DMS53 (cell line): ENCODE results near the gene KEAP1.
"Not testable (repeated sequence)": the region's sequence is repeated elsewhere in the genome, so short reads cannot be mapped to it uniquely, and the experiment has no call there.

ENCODE experiments used
- DNase-seq: peaks from one replicate; lab custom pipeline; 2025; lab: John Stamatoyannopoulos, UW

KEAP1 gene

GRCh38 chr19:10503002-10503789 lies at the start of gene KEAP1:
KEAP1 (minus strand) TSS chr19:10503356; CDS start chr19:10500033, 3,323 bp downstream.
- peak; percentile 68 for DNase-seq

- peak; percentile 39 for DNase-seq
Observed at GRCh38 chr19:10552510-10553053, 49.4 kb upstream of the KEAP1 start.

GRCh38 chr19:10551698-10552301 lies 48.6 kb upstream of the KEAP1 start:
- DNase-seq: peak; percentile 81

GRCh38 chr19:10551006-10551405 lies 47.9 kb upstream of the KEAP1 start:
- not testable (repeated sequence) for DNase-seq

GRCh38 chr19:10550336-10550735 lies 47.2 kb upstream of the KEAP1 start:
- DNase-seq: no peak

GRCh38 chr19:10549733-10550132 lies 46.6 kb upstream of the KEAP1 start:
- no peak for DNase-seq

GRCh38 chr19:10548746-10549276 lies 45.7 kb upstream of the KEAP1 start:
- no peak for DNase-seq

GRCh38 chr19:10546817-10547216 lies 43.7 kb upstream of the KEAP1 start:
- no peak for DNase-seq

- no peak for DNase-seq
Observed at GRCh38 chr19:10544753-10545251, 41.6 kb upstream of the KEAP1 start.

- peak; percentile 56 for DNase-seq
Observed at GRCh38 chr19:10544242-10544752, 41.1 kb upstream of the KEAP1 start.

GRCh38 chr19:10543420-10544241 lies 40.5 kb upstream of the KEAP1 start, which contains the start of gene ATG4D:
ATG4D (plus strand) TSS chr19:10543904; CDS start chr19:10544091, 187 bp downstream.
- peak; percentile 96 for DNase-seq

- peak; percentile 84 for DNase-seq
Observed at GRCh38 chr19:10543059-10543419, 39.9 kb upstream of the KEAP1 start.

- not testable (repeated sequence) for DNase-seq
Observed at GRCh38 chr19:10539016-10539415, 35.9 kb upstream of the KEAP1 start.

- no peak for DNase-seq
Observed at GRCh38 chr19:10538204-10538983, 35.2 kb upstream of the KEAP1 start.

GRCh38 chr19:10537668-10538067 lies 34.5 kb upstream of the KEAP1 start:
- DNase-seq: no peak

GRCh38 chr19:10535613-10536012 lies 32.5 kb upstream of the KEAP1 start:
- no peak for DNase-seq

- no peak for DNase-seq
Observed at GRCh38 chr19:10533646-10534386, 30.7 kb upstream of the KEAP1 start.

- no peak for DNase-seq
Observed at GRCh38 chr19:10532457-10532856, 29.3 kb upstream of the KEAP1 start.

GRCh38 chr19:10526887-10527286 lies 23.7 kb upstream of the KEAP1 start:
- DNase-seq: not testable (repeated sequence)

- no peak for DNase-seq
Observed at GRCh38 chr19:10525636-10526035, 22.5 kb upstream of the KEAP1 start.
